ENCODE data around the gene ORAI2. TPM values are rescaled to one million over a fixed set of nuclear protein-coding genes. Genes with fewer than 3 reads are reported as not detected.
A peak's percentile ranks its signal among the peaks of the same experiment; 100 is the strongest.
"Not testable (repeated sequence)": the region's sequence is repeated elsewhere in the genome, so short reads cannot be mapped to it uniquely, and the experiment has no call there.

ORAI2 gene
- polyA plus RNA-seq, 10 donors: 6.3 to 16.0 (median 9.7) TPM

GRCh38 chr7:102444961-102445673 lies 11.7 kb downstream of the ORAI2 start:
- DNase-seq: no peak

DNA sequence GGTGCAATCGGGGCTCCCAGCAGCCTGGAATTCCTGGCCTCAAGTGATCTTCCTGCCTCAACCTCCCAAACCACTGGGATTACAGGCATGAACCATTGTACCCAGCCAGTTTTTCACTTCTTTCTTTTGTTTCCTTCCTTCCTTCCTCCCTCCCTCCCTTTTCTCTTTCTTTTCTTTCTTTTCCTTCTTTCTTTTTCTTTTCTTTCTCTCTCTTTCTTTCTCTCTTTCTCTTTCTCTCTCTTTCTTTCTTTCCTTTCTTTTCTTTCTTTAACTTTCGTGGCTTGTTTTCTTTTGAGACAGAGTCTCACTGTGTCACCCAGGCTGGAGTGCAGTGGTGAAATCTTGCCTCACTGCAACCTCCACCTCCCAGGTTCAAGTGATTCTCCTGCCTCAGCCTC lies 12.3 kb downstream of the ORAI2 start:
- DNase-seq: no peak

DNA sequence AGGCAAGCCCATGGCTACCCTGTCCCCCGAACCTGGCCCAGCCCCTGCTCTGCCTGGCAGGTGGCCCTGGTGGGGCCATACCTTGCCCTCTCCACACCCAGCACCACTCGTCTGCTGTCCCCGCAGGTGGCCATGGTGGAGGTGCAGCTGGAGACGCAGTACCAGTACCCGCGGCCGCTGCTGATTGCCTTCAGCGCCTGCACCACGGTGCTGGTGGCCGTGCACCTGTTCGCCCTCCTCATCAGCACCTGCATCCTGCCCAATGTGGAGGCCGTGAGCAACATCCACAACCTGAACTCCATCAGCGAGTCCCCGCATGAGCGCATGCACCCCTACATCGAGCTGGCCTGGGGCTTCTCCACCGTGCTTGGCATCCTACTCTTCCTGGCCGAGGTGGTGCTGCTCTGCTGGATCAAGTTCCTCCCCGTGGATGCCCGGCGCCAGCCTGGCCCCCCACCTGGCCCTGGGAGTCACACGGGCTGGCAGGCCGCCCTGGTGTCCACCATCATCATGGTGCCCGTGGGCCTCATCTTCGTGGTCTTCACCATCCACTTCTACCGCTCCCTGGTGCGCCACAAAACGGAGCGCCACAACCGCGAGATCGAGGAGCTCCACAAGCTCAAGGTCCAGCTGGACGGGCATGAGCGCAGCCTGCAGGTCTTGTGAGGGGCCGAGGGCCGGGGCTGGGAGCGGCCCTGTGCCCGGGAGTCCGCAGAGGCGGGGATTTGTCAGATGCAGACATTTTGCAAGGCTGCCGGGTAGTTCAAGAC lies 13.2 kb downstream of the ORAI2 start:
- no peak for DNase-seq

- DNase-seq: no peak
Measured at GRCh38 chr7:102447311-102447710, 13.9 kb downstream of the ORAI2 start.

DNA sequence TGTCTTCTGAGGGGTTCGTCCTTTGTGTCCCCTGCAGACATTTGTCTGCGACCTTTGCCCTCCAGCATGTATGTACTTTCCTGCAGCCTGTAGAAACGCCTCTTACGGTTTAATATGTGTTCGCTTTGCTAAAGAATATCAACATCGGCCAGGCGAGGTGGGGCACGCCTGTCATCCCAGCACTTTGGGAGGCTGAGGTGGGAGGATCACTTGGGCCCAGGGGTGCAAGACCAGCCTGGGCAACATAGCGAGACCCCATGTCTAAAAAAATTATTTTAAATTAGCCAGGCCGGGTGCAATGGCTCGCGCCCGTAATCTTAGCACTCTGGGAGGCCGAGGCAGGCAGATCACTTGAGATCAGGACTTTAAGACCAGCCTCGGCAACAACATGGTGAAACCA lies 15.8 kb downstream of the ORAI2 start:
- no peak for DNase-seq

- DNase-seq: no peak
Measured at GRCh38 chr7:102450242-102450641, 16.9 kb downstream of the ORAI2 start.

- no peak for DNase-seq
Measured at GRCh38 chr7:102451371-102452054, 18.1 kb downstream of the ORAI2 start.

- no peak for DNase-seq
Measured at GRCh38 chr7:102452451-102452850, 19.1 kb downstream of the ORAI2 start.

- no peak for DNase-seq
Measured at GRCh38 chr7:102453319-102453718, 19.9 kb downstream of the ORAI2 start.

- no peak for DNase-seq
Measured at GRCh38 chr7:102454468-102454867, 21.1 kb downstream of the ORAI2 start.

DNA sequence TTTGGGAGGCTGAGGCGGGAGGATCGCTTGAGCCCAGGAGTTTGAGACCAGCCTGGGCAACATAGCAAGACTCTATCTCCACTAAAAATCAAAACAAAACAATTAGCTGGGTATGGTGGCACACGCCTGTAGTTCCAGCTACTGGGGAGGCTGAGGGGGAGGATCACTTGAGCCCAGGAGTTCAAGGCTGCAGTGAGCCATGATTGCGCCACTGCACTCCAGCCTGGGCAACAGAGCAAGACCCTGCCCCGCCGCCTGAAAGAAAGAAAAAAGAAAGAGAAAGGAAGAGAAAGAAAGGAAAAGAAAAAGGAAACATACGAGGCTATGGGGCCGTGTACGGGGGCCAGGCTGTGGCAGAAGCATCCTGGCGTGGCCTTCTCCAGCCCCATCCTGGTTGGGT lies 21.6 kb downstream of the ORAI2 start:
- not testable (repeated sequence) for DNase-seq

DNA sequence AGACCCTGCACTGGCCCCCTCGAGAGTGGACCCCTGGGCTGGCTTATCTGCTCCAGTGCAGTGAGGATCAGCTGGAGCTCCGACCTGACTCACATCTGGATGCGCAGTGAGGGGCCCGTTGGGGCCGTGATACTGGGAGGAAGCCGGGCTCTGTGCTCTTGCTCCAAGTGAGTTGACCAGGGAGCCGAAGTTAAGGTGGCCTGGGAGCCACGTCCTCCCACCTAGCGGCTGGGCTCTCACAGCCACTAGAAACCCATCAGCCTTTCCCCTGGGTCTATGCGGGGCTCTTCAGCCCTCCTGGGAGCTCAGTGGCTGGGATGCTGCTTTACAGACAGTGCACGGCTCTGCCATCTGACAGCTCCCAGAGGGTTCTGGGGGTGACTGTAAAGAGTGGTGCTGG lies 22.2 kb downstream of the ORAI2 start:
- DNase-seq: no peak

GRCh38 chr7:102456327-102456726 lies 23.0 kb downstream of the ORAI2 start:
- DNase-seq: no peak

DNA sequence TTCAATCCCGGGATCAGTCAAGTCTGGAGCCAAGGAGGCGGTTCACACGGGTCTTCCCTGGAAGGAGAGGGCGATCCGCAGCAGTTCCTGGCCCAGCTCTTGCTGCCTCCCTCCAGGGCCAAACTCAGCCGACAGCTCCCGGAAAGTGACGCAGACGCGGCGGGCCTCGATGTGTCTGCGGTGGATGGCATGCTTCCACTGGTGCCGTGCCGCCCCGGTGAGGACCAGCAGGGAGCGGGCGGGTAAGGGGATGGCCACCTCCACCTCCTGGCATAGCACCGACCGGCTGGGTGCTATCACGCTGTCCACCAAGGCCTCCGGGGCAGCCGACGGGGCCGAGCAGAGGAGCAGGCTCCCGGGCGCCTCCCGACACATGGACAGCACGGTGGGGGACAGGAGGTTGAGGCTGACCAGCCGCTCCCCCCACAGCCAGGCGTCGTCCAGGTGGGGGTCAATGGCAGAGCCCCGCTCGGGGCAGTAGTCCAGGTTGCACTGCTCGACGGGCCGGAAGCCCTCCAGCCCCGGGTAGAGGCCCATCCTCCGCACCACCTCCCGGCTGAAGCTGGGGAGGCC lies 24.1 kb downstream of the ORAI2 start:
- no peak for DNase-seq

DNA sequence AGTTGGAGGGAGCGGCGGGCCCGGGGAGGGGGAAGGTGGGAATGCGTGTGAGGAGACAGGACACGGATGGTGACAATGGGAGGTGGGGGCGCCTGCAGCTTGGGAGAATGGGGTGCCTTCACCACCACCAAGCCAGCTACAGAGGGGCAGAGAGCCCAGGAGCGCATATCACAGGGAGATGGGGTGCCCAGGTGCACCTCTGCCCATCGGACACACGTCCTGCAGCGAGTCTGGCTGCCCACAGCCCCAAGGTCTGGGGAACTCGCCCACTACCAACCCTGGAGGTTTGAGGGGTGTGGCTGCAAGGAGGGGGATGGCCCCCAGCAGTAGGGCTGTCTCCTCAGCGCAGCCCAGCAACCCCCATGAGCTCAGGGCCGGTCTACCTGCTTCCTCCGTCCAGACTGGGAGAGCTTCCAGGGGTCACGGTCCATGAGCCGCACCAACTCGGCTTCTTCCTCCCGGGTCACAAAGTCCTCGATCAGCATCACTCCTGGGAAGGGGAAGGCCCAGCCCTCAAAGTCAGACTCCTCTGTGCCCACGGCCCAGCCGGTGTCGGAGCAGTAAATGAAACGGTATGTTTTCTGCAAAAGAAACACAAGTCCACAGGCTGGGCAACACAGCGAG lies 26.0 kb downstream of the ORAI2 start:
- no peak for DNase-seq

DNA sequence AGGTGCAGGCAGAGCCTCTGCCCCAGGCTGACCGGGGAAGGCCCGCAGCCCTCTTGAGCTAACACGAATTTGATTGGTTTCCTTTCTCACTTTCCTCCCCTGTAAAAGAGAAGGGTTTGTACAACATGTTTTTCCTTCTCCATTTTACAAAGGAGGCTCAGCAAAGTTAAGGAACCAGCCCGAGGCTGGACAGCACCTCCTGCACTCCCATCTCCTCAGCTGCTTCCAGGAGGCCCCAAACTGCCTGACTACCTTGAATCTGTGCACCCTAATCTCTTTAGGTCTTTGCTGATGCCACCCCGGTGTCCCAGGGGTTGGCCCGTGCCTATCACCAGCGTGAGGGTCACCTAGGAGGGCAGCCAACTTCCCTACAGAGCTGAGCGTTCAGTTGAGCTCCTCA lies 27.1 kb downstream of the ORAI2 start:
- no peak for DNase-seq

GRCh38 chr7:102463841-102464576 lies 30.6 kb downstream of the ORAI2 start:
- no peak for DNase-seq

GRCh38 chr7:102464577-102465280 lies 31.4 kb downstream of the ORAI2 start, which contains the start of the genes ALKBH4 and LRWD1:
Gene ALKBH4, minus strand, starts transcription at chr7:102464863. Its CDS starts 27 bp downstream, at chr7:102464836.
Gene LRWD1, plus strand, starts transcription at chr7:102464984. Its CDS starts 97 bp downstream, at chr7:102465081.
- peak; percentile 90 to 97 (median 96) for DNase-seq

- no peak for DNase-seq
Measured at GRCh38 chr7:102466097-102466496, 32.7 kb downstream of the ORAI2 start.
